Measurements from ENCODE around the gene TDRD3.
"Not testable (repeated sequence)": the region's sequence is repeated elsewhere in the genome, so short reads cannot be mapped to it uniquely, and the experiment has no call there.

The TDRD3 gene

DNA sequence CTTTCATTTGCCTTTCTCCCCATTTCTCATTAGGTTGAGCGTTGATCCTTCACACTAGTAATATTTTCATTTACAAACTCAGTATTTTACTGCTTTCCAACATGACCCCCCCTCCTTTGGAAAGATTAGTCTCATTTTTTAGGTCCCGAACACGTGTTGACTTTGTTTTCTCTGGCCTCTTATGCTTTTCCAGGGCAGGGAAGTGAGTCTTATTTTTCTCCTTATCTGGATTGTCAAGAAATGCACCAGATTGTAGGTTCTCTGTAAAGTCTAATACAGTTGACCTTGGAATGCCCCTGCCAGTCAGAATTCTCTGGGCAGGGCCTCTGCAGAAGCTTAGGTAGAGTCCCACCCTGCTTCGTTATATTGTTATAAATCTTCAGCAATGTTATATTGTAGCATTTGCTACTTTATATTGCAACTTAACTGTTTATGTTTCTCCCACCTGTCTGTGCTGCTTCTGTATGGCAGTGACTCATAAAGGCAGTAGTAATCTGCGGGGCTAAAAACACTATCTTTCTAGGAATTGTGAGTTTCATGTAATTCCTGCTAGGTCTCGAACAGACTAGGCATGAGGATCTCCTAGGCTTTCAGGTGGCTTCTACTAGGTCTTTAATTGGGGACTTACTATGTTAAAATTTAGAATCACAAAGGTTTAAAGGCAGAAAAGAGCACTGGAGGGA lies 2.0 kb downstream of the TDRD3 start:
- DNase-seq: no peak

DNA sequence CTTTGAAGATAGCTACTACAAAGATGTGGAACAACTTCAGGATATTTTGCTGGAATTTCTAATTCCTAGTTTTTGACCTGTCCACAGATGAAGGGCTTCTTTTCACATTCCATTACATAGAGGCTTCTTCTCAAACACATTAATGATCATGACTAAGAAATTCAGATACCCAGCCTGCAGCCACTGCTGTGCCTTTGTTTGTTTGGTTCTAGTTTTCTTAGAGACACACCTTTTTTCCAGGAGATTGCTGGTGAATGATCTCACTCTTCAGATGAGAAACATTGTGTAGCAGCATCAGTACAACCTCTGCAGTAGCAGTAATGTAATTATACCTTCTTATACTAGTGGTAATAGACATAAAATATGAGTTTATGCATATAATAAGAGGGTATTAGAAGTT lies 5.0 kb downstream of the TDRD3 start:
- DNase-seq: no peak

DNA sequence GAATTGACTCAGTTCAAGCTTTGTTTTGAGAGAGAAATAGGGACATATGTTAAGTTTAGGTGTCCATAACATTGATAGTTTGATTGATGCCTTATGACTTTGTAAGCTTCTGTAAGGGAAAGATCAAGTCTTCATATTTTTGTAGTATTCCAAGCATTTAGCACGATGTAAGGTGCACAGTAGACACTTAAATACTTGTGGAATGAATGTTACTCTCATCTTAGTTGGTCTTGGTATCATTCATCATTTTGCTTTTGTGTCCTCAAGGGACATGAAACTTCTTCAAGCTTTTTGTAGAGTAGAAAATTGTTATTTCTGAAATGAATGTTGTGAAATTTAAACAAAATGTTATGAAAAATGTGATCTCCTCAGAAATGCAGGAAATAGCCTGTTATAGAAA lies 10.1 kb downstream of the TDRD3 start:
- no peak for DNase-seq

GRCh38 chr13:60407852-60408251 lies 10.8 kb downstream of the TDRD3 start:
- not testable (repeated sequence) for DNase-seq

GRCh38 chr13:60409574-60410292 lies 12.7 kb downstream of the TDRD3 start:
- not testable (repeated sequence) for DNase-seq

GRCh38 chr13:60410299-60410698 lies 13.3 kb downstream of the TDRD3 start:
- no peak for DNase-seq

DNA sequence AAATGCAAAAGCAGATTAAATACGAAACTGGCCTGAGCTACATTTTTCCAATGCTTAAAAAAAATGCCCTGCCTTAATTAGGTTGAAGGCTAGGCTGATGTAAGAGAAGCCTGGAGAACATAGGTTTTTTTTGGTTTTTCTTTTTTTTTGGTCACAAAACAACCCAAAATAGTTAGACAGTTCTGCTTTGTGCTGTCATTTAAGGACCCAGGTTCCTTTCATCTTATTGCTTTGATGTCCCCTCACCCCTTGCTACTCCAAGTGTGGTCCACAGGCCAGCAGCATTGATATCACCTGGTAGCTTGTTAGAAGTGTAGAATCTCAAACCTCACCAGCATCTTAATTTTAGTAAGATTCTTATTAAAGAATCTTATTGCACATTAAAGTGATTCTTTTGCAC lies 14.4 kb downstream of the TDRD3 start:
- no peak for DNase-seq

DNA sequence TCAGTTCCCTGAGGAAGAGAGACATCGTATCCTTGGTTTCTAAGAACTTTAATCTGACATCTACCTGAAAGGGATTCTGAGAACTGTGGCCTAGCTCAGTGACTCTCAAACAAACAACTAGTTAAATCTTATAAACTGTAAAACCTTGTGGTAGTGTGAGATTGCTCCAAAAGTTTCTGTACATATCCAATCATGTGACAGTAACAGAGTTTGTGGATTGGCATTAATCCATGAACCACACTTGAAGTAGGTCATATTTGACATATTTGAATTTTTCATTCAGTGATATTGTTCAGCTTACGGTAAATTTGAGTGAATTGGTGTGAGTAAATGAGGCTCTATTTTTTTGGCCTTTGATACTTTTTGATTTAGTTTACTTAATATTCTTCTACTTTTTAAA lies 15.0 kb downstream of the TDRD3 start:
- no peak for DNase-seq

DNA sequence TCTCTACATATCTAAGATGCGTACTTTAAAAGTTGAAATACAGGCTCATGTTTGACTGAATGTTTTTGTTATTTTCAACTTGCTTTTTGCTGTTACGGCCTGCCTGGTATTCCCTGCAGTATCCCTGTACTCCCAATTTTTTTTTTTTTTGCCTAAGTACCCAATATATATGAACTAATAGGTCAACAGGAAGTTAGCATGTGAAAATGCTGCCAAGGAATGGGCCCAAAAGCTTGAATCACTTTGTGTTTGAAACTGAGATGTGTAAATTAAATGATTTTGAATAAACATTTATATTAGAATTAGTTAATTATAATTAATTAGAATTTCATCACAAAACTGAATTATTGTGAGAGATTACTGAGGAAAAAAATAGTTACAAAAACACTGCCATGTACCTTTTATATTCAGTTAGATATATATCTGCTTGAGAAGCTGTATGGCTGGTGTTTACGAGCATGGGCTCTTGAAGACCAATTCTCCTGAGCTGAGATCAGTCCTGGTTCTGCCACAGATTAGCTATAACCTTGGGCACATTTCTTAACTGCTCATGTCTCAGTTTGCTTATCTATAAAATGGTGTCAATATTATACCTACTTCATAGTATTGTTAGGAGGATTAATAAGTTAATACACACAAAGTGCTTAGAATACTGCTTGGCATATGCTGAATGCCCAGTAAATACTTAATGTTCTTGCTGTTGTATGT lies 16.0 kb downstream of the TDRD3 start:
- no peak for DNase-seq

- no peak for DNase-seq
These were observed 17.2 kb downstream of the TDRD3 start for GRCh38 chr13:60414177-60414576.

DNA sequence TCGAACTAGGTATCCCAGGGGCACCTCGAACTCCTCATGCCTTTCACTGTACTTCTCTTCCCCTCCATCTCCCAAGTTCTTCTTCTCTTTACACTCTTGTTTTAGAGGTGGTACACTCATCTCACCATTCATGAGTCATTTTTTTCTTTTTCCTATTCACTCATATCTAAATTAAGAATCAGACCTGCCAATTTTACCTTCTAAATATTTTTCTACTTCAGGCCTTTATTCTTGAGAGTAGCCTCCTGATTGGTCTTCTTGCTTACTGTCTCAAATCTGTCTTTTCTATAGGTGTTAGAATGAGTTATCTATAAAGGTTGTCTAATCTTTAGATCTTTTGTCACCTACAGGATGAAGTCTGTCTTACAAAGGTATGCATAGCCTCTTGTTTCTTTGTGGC lies 20.7 kb downstream of the TDRD3 start:
- DNase-seq: no peak

DNA sequence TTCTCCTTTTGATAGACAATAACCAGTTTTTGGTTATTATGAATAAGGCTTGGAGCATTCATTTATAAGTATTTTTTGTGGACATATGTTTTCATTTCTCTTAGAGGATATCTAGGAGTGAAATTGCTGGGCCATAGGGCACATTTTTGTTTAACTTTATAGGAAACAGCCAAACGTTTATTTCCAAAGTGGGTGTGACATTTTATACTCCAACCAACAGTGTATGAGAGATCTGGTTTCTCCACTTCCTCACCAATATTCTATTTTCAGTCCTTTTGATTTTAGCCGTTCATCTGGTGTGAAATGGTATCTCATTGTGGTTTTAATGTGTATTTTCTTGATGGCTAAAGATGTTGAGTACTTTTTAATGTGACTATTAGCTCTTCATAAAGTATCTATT lies 21.9 kb downstream of the TDRD3 start:
- DNase-seq: no peak

- no peak for DNase-seq
These were observed 28.3 kb downstream of the TDRD3 start for GRCh38 chr13:60425332-60425731.

- DNase-seq: no peak
These were observed 29.1 kb downstream of the TDRD3 start for GRCh38 chr13:60426075-60426474.

DNA sequence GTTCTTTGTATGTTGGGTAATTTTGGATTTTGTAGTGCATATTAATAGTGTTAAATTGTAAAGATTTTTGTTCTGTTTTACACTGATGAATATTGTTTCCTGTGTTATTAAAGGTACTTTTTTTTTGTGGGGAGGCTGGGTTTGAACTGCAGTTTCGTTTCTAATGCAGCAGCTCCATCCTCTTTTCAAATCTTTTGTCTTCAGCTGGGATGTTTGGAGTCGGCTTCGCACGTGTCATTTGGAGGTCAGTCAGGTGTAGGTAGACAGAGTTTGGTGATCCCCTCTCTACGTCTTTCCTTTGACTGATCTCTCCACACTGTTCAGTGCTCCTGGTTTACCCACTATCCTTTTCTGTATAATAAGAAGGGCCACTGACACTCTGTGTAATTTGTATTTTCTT lies 30.3 kb downstream of the TDRD3 start:
- no peak for DNase-seq

DNA sequence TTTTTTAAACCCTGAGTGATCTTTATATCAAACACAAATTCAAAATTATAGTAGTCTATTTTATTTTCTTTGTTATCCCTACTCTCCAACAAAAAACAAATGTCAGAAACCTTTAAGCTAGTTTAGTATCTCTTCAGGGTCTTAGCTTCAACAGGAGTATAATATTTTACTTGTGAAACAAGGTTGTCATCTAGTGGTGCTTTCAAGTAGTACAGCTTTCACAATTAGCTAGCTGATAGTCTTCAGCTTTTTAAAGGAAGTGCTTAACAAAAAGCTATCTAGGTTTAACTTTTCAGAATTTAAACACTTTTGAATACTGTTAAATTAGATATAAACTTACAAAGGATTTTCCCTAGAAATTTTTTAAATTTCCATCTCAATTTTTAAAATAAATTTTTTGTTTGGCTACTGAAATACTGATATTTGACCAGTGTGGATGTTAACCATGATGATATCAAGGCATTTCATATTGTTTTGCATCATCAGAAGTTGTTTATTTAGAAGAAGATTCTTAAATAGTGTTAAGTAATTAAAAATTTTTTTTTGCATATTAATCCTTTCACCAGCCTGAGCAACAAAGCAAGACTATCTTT lies 34.2 kb downstream of the TDRD3 start:
- no peak for DNase-seq

DNA sequence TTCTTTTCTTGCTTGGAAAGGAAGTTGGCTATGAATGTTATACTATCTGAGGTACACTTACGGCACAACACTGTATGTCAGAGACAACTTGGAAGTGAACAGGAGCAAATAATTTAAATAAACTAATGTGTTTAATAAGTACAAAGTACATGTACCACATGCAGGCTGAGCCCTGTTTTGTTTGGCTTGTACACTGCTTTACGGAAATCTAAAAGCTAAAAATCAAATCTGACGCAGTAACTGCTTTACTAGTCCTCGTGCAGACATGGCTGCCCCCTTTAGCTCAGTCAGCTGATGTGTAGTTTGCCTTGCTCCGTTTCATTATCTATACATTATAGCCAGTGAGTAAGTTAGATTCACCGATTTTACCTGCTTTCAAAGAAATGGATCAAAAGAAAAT lies 36.5 kb downstream of the TDRD3 start:
- no peak for DNase-seq

GRCh38 chr13:60435762-60436374 lies 38.8 kb downstream of the TDRD3 start:
- DNase-seq: no peak

DNA sequence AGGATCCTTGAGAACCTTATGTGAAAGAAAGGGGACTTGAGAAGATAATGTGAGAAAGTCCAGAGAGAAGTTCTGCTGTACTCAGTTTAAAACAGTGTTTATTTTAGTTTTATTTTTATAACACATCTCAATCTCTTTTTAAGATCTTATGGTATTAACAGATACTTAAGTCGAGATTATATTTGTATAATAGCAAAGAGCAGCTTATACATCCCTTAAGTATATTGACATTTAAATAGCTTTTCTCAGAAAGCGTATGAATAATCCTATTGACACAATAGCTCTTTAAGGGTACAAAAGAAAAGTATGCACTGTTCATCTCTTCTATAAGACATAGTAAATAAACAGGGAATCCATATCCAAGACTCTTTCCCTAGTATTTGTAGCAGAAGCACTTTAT lies 42.2 kb downstream of the TDRD3 start:
- DNase-seq: no peak

DNA sequence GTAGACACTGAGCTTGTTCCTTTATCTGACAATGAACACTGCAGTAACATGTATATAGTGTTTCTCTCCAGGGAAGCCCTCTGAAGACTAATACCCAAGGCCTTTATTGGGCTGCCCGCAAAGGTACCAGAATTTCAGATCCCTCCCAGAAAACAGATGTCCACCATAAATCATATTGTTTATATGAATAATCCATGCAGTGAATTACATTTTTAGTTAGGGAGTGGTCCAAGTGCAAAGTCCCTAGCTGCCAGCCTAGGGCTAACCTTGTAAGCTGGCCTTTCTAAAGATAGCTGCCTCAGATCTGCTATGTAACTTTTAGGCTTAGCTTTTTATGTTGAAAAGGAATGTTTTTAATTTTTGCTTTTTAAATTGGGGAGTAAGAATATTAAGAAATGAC lies 44.7 kb downstream of the TDRD3 start:
- DNase-seq: no peak

- DNase-seq: no peak
These were observed 52.0 kb downstream of the TDRD3 start for GRCh38 chr13:60448907-60449510.

- DNase-seq: no peak
These were observed 56.5 kb downstream of the TDRD3 start for GRCh38 chr13:60453490-60453889.

- no peak for DNase-seq
These were observed 57.4 kb downstream of the TDRD3 start for GRCh38 chr13:60454425-60454824.
